PC-3 (cell line): ENCODE data around the gene NKD2. TPM values are rescaled to one million over a fixed set of nuclear protein-coding genes. Genes with fewer than 3 reads are reported as not detected.

Experiments used
- ATAC-seq: fragments of 200-7000 bp; cut with Tn5 transposase; 2 replicates; pipeline ENCODE4 v1.9.1; 2020; ENCODE audit warnings: mild to moderate bottlenecking, moderate library complexity
- BruUV-seq: library from RNA; stranded (reverse); fragments of 400-500 nt; replicated peaks from 2 replicates; lab custom pipeline; 2021; lab: Mats Ljungman, UMichigan
- CTCF ChIA-PET: fragments of 300-600 bp; sonication (Branson Sonifier 250); formaldehyde crosslinking; loops from one replicate; lab custom pipeline; 2022; ENCODE audit warnings: antibody characterized with exemption; lab: Charles Lee
- POLR2A ChIA-PET: fragments of 300-600 bp; sonication (Branson Sonifier 250); formaldehyde crosslinking; loops from one replicate; lab custom pipeline; 2022; ENCODE audit warnings: antibody characterized with exemption; ENCODE audit not compliant: unreplicated experiment; lab: Charles Lee
- DNase-seq: peaks from one replicate; pipeline ENCODE4 v3.0.0-alpha.2; 2015
- H2AFZ ChIP-seq: fragments of 300-600 bp; sonication (generic); 2 replicates; pipeline ENCODE4 v1.6.0; 2016; ENCODE audit warnings: antibody characterized with exemption, low read length
- H3F3A ChIP-seq: fragments of 300-600 bp; sonication (generic); one replicate; pipeline ENCODE4 v1.6.0; 2017; ENCODE audit warnings: antibody characterized with exemption, low read length, control low read depth, mild to moderate bottlenecking; ENCODE audit not compliant: unreplicated experiment
- H3K27ac ChIP-seq: fragments of 300-600 bp; sonication (generic); 2 replicates; pipeline ENCODE4 v1.5.1; 2016; ENCODE audit warnings: mild to moderate bottlenecking, low read length
- H3K27me3 ChIP-seq: fragments of 300-600 bp; sonication (generic); 2 replicates; pipeline ENCODE4 v1.6.1; 2016; ENCODE audit warnings: low read length, mixed read lengths
- H3K36me3 ChIP-seq: fragments of 300-600 bp; sonication (generic); 2 replicates; pipeline ENCODE4 v1.6.1; 2016; ENCODE audit warnings: low read depth, mixed run types, low read length, mixed read lengths
- H3K4me1 ChIP-seq: fragments of 300-600 bp; sonication (generic); 2 replicates; pipeline ENCODE4 v1.5.1; 2016; ENCODE audit warnings: low read length; ENCODE audit not compliant: insufficient read depth
- H3K4me2 ChIP-seq: fragments of 300-600 bp; sonication (generic); 2 replicates; pipeline ENCODE4 v1.6.0; 2016; ENCODE audit warnings: low read length
- H3K4me3 ChIP-seq: fragments of 300-600 bp; sonication (generic); 2 replicates; pipeline ENCODE4 v1.5.1; 2016; ENCODE audit warnings: mild to moderate bottlenecking, low read length, mixed read lengths
- H3K79me2 ChIP-seq: fragments of 300-600 bp; sonication (generic); 2 replicates; pipeline ENCODE4 v1.6.1; 2017; ENCODE audit warnings: low read length, mixed read lengths
- H3K9ac ChIP-seq: fragments of 300-600 bp; sonication (generic); 2 replicates; pipeline ENCODE4 v1.6.0; 2016; ENCODE audit warnings: mild to moderate bottlenecking, low read length
- H3K9me2 ChIP-seq: fragments of 300-600 bp; sonication (generic); replicated peaks from 2 replicates; pipeline ENCODE4 v1.6.1; 2016; ENCODE audit warnings: mixed run types, low read length, mixed read lengths
- H3K9me3 ChIP-seq: fragments of 300-600 bp; sonication (generic); 2 replicates; pipeline ENCODE4 v1.6.1; 2016; ENCODE audit warnings: low read length, mixed read lengths
- H4K20me1 ChIP-seq: fragments of 300-600 bp; sonication (generic); 2 replicates; pipeline ENCODE4 v1.6.1; 2016; ENCODE audit warnings: low read length, mixed read lengths
- EZH2 ChIP-seq: fragments of 300-600 bp; sonication (generic); IDR thresholded peaks from one replicate; pipeline ENCODE4 v1.6.1; 2017; ENCODE audit warnings: antibody characterized with exemption, mild to moderate bottlenecking, low read length; ENCODE audit not compliant: unreplicated experiment
- EZH2phosphoT487 ChIP-seq: fragments of 300-600 bp; sonication (generic); IDR thresholded peaks from 2 replicates; pipeline ENCODE4 v1.6.1; 2018; ENCODE audit warnings: mild to moderate bottlenecking, antibody characterized with exemption, low read length, borderline replicate concordance
- intact Hi-C: fragments of 100-400 bp; cut with micrococcal nuclease; formaldehyde crosslinking; loops from 2 replicates; pipeline ENCODE4 v1.9.0; 2023
- total RNA-seq: library from RNA; depleted of rRNA; stranded (reverse); fragments of >200 nt; gene quantifications from 2 replicates; pipeline ENCODE4 v1.2.3, GENCODE V29; 2014
- TF ChIP-seq, protein P1 (sequence below): fragments of 300-600 bp; sonication (generic); conservative IDR thresholded peaks from 2 replicates; pipeline ENCODE4 v1.5.1; 2017; ENCODE audit warnings: antibody characterized with exemption, low read depth, mild to moderate bottlenecking, low read length

NKD2 gene
- total RNA-seq, 1 experiment from 2014 or later, result 1.6 TPM

GRCh38 chr5:1085391-1085790, 76.8 kb downstream of the NKD2 start:
- TF ChIP-seq, protein P1, sequence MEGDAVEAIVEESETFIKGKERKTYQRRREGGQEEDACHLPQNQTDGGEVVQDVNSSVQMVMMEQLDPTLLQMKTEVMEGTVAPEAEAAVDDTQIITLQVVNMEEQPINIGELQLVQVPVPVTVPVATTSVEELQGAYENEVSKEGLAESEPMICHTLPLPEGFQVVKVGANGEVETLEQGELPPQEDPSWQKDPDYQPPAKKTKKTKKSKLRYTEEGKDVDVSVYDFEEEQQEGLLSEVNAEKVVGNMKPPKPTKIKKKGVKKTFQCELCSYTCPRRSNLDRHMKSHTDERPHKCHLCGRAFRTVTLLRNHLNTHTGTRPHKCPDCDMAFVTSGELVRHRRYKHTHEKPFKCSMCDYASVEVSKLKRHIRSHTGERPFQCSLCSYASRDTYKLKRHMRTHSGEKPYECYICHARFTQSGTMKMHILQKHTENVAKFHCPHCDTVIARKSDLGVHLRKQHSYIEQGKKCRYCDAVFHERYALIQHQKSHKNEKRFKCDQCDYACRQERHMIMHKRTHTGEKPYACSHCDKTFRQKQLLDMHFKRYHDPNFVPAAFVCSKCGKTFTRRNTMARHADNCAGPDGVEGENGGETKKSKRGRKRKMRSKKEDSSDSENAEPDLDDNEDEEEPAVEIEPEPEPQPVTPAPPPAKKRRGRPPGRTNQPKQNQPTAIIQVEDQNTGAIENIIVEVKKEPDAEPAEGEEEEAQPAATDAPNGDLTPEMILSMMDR, result no peak
- TF ChIP-seq EZH2 (no peak), EZH2phosphoT487 (no peak)
- Histone ChIP-seq H3K27ac (no peak overlapping the region), H3K4me2 (no peak overlapping the region), H3K36me3 (peaks cover 13% of the 10 kb centered on the region; the same call in 1 of the 2 replicates), H3K27me3 (no peaks in the 10 kb centered on the region), H3K4me3 (no peak overlapping the region), H3K9me3 (no peaks in the 10 kb centered on the region), H2AFZ (no peak overlapping the region), H3K9ac (no peak overlapping the region), H3K4me1 (no peaks in the 10 kb centered on the region), H3K9me2 (no peaks in the 10 kb centered on the region), H4K20me1 (no peaks in the 10 kb centered on the region), H3K79me2 (no peaks in the 10 kb centered on the region), H3F3A (no peaks in the 10 kb centered on the region)
- intact Hi-C loops, result no loop called here
- ChIA-PET CTCF (no interaction called here), POLR2A (no interaction called here)
- no peak for ATAC-seq
- no peak for DNase-seq
- no TSS peak for BruUV-seq

GRCh38 chr5:1086137-1086536, 77.5 kb downstream of the NKD2 start:
- no peak overlapping the region for H3K4me2 ChIP-seq
- no peak overlapping the region for H3K27ac ChIP-seq
- no peaks in the 10 kb centered on the region for H3K9me3 ChIP-seq
- TF ChIP-seq EZH2phosphoT487 (no peak), EZH2 (no peak)
- TF ChIP-seq, protein P1, result no peak
- no peak for ATAC-seq
- H3K36me3 ChIP-seq, result peaks cover 13% of the 10 kb centered on the region; the same call in 1 of the 2 replicates
- no peak overlapping the region for H3K4me3 ChIP-seq
- no peaks in the 10 kb centered on the region for H3K4me1 ChIP-seq
- 0 out of 2 replicates have a peak, but pooled peaks cover 5% of the 10 kb centered on the region for H4K20me1 ChIP-seq
- ChIA-PET POLR2A (no interaction called here), CTCF (no interaction called here)
- H3K9ac ChIP-seq, result no peak overlapping the region
- H3K9me2 ChIP-seq, result no peaks in the 10 kb centered on the region
- BruUV-seq, result no TSS peak
- intact Hi-C loops, result no loop called here
- H3K27me3 ChIP-seq, result no peaks in the 10 kb centered on the region
- H2AFZ ChIP-seq, result no peak overlapping the region
- DNase-seq, result no peak
- no peaks in the 10 kb centered on the region for H3F3A ChIP-seq
- H3K79me2 ChIP-seq, result no peaks in the 10 kb centered on the region

GRCh38 chr5:1086871-1087270, 78.3 kb downstream of the NKD2 start:
- Histone ChIP-seq H4K20me1 (0 out of 2 replicates have a peak, but pooled peaks cover 5% of the 10 kb centered on the region), H3K27ac (no peak overlapping the region), H3K9me3 (no peaks in the 10 kb centered on the region), H2AFZ (no peak overlapping the region), H3K9ac (no peak overlapping the region), H3K9me2 (no peaks in the 10 kb centered on the region), H3K4me1 (no peaks in the 10 kb centered on the region), H3K36me3 (peaks cover 13% of the 10 kb centered on the region; the same call in 1 of the 2 replicates), H3K4me3 (no peak overlapping the region), H3K27me3 (no peaks in the 10 kb centered on the region), H3F3A (no peaks in the 10 kb centered on the region), H3K4me2 (no peak overlapping the region), H3K79me2 (no peaks in the 10 kb centered on the region)
- CTCF ChIA-PET, result no interaction called here
- intact Hi-C loops, result no loop called here
- TF ChIP-seq, protein P1, result no peak
- DNase-seq (no peak), ATAC-seq (no peak)
- POLR2A ChIA-PET, result no interaction called here
- no TSS peak for BruUV-seq
